Osteoblast (primary cell): Measurements from ENCODE around the gene MCRIP1. TPM values are rescaled to one million over a fixed set of nuclear protein-coding genes. Genes with fewer than 3 reads are reported as not detected.

Experiments
- DNase-seq: peaks from one replicate; pipeline ENCODE4 v3.0.0; 2011; ENCODE audit warnings: low spot score, mixed read lengths; ENCODE audit not compliant: insufficient read length; ENCODE audit errors: missing footprints
- H2AFZ ChIP-seq: 2 replicates; pipeline ENCODE4 v1.6.0; 2011; ENCODE audit warnings: mild to moderate bottlenecking, low read length
- H3K27ac ChIP-seq: 2 replicates; pipeline ENCODE4 v1.5.1; 2011; ENCODE audit warnings: mild to moderate bottlenecking, low read depth, low read length, moderate library complexity
- H3K27me3 ChIP-seq: 2 replicates; pipeline ENCODE4 v1.6.0; 2012; ENCODE audit warnings: mild to moderate bottlenecking, control low read depth, inconsistent platforms, low read length, moderate library complexity; ENCODE audit not compliant: insufficient read depth
- H3K36me3 ChIP-seq: 2 replicates; pipeline ENCODE4 v1.5.1; 2011; ENCODE audit warnings: mild to moderate bottlenecking, low read length, control low read depth, moderate library complexity; ENCODE audit not compliant: insufficient read depth
- H3K4me1 ChIP-seq: 2 replicates; pipeline ENCODE4 v1.5.1; 2011; ENCODE audit warnings: mild to moderate bottlenecking, low read length, control low read depth, moderate library complexity; ENCODE audit not compliant: insufficient read depth
- H3K4me2 ChIP-seq: 2 replicates; pipeline ENCODE4 v1.6.0; 2011; ENCODE audit warnings: mild to moderate bottlenecking, low read length; ENCODE audit not compliant: insufficient read depth
- H3K4me3 ChIP-seq: fragments of 200-600 bp; sonication (generic); 3 replicates; pipeline ENCODE4 v1.5.1; 2012; ENCODE audit warnings: mild to moderate bottlenecking, low read length, inconsistent platforms; ENCODE audit not compliant: insufficient read depth
- H3K79me2 ChIP-seq: 2 replicates; pipeline ENCODE4 v1.6.0; 2012; ENCODE audit warnings: mild to moderate bottlenecking, low read length, control low read depth, inconsistent platforms; ENCODE audit not compliant: insufficient read depth
- H3K9me3 ChIP-seq: 2 replicates; pipeline ENCODE4 v1.5.1; 2011; ENCODE audit warnings: low read depth, low read length, control low read depth
- H4K20me1 ChIP-seq: 2 replicates; pipeline ENCODE4 v1.6.0; 2012; ENCODE audit warnings: mild to moderate bottlenecking, low read length, control low read depth; ENCODE audit not compliant: insufficient read depth
- CTCF ChIP-seq: IDR thresholded peaks from 2 replicates; pipeline ENCODE4 v1.5.1; 2011; ENCODE audit warnings: mild to moderate bottlenecking, low read depth, low read length, moderate library complexity; ENCODE audit errors: extremely low read depth
- total RNA-seq: library from RNA; depleted of rRNA; stranded (reverse); fragments of >200 nt; gene quantifications from 2 replicates; pipeline ENCODE4 v1.2.3, GENCODE V29; 2012

MCRIP1 gene
- total RNA-seq, 1 donor: 163 TPM

- TF ChIP-seq CTCF: no peak
- Histone ChIP-seq H3K36me3 (peaks cover 59% of the 10 kb centered on the region), H3K4me1 (peaks cover 31% of the 10 kb centered on the region), H3K4me2 (peak overlapping the region; percentile 89), H3K27ac (peak overlapping the region; percentile 97), H4K20me1 (peaks cover 42% of the 10 kb centered on the region), H3K79me2 (peaks cover 89% of the 10 kb centered on the region), H3K4me3 (peak overlapping the region; percentile 81), H3K27me3 (no peaks in the 10 kb centered on the region), H2AFZ (peak overlapping the region; percentile 74), H3K9me3 (no peaks in the 10 kb centered on the region)
- peak; percentile 100 for DNase-seq
These were observed 27.9 kb upstream of the MCRIP1 start for GRCh38 chr17:81860756-81861568.

GRCh38 chr17:81859906-81860755, 27.0 kb upstream of the MCRIP1 start, which contains the start of gene P4HB:
TSS of gene P4HB (minus strand) at chr17:81860535. CDS start at chr17:81860471, 64 bp downstream.
- peaks cover 89% of the 10 kb centered on the region for H3K79me2 ChIP-seq

GRCh38 chr17:81858967-81859905, 26.1 kb upstream of the MCRIP1 start:
- Histone ChIP-seq H3K4me1 (peaks cover 31% of the 10 kb centered on the region), H3K36me3 (peaks cover 59% of the 10 kb centered on the region), H3K79me2 (peaks cover 89% of the 10 kb centered on the region), H4K20me1 (peaks cover 47% of the 10 kb centered on the region), H3K27ac (peak overlapping the region; percentile 72), H3K27me3 (no peaks in the 10 kb centered on the region), H3K9me3 (no peaks in the 10 kb centered on the region), H3K4me3 (peak overlapping the region; percentile 84), H2AFZ (no peak overlapping the region), H3K4me2 (peak overlapping the region; percentile 98)
- DNase-seq: peak; percentile 86
- no peak for TF ChIP-seq CTCF

More at GRCh38 chr17:81859906-81860755, 27.0 kb upstream of the MCRIP1 start, which contains the start of gene P4HB:
- Histone ChIP-seq H4K20me1 (peaks cover 44% of the 10 kb centered on the region), H3K36me3 (peaks cover 59% of the 10 kb centered on the region), H3K4me1 (peaks cover 31% of the 10 kb centered on the region), H2AFZ (peak within 1 kb of the TSS; percentile 74), H3K4me2 (peak within 1 kb of the TSS; percentile 98), H3K27me3 (no peaks in the 10 kb centered on the region), H3K27ac (peak within 1 kb of the TSS; percentile 97), H3K4me3 (peak within 1 kb of the TSS; percentile 84), H3K9me3 (no peaks in the 10 kb centered on the region)
- peak; percentile 87 for DNase-seq
- TF ChIP-seq CTCF: no peak
